ENCODE results near the gene CREB3L2.
"Not testable (repeated sequence)": the region's sequence is repeated elsewhere in the genome, so short reads cannot be mapped to it uniquely, and the experiment has no call there.

Gene CREB3L2

DNA sequence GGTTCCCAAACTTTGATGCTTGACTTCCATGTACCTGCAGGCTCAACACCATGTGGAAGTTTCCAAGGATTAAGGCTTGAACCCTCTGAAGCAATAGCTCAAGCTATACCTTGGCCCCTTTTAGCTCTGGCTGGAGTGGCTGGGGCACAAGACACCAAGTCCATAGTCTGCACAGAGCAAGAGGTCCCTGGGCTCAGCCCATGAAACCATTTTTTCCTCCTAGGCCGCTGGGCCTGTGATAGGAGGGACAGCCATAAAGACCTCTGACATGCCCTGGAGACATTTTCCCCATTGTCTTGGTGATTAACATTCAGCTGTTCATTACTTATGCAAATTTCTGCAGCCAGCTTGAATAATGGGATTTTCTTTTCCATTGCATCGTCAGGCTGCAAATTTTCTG lies 169.5 kb downstream of the CREB3L2 start:
- DNase-seq = no peak

DNA sequence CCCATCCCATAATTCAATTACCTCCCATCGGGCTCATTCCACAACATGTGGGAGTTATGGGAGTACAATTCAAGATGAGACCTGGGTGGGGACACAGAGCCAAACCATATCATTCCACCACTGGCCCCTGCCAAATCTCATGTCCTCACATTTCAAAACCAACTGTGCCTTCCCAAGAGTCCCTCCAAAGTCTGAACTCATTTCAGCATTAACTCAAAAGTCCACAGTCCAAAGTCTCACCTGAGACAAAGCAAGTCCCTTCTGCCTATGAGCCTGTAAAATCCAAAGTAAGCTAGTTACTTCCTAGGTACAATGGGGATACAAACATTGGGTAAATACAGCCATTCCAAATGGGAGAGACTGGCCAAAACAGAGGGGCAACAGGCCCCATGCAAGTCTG lies 170.3 kb downstream of the CREB3L2 start:
- DNase-seq = not testable (repeated sequence)

DNA sequence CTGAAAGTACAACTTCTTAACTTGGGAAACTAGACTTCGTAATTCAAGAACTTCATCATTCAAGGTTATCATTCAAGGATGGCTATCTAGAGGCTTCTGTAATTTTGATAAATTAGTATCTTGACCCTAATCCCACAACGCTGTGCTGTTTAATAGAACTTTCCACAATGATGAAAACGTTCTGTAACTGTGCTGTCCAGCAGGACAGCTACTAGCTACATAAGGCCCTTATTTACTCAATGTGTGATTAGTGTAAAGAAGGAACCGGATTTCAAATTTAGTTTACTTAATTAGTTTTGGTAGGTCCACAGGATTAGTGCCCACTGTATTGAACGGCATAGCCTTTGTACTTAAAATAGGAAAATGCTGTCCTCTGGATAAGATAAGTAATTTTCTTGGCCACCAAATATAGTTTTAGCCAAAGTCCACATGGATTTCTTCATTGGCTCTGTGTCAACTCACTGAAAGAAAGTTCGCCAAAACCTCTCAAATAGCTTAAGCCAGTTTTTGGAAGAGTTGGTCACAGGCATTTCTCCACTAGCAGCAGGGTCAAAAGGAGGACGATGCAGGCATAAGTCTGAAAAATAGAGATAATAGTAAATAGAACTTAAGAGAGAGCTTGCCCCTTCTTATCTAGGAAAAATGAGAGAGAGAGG lies 172.4 kb downstream of the CREB3L2 start:
- DNase-seq = no peak

DNA sequence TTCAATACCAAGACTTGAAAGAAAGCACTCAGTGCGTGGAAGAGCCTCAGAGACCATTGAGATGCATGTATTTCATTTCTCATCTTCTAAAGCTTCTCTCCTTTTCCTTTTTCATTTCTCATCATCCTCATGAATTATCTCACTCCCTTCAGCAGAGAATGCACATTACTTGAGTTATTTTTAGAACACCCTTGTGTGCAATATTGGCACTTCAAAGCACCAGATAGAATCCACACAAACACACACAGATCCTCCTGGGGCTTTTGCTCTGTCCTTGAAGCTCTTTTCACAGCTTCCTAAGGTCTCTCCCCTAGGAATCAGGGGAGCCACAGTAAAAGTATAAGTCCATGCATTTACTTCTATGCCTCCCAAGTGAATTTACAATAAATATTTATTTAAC lies 173.4 kb downstream of the CREB3L2 start:
- DNase-seq = no peak

DNA sequence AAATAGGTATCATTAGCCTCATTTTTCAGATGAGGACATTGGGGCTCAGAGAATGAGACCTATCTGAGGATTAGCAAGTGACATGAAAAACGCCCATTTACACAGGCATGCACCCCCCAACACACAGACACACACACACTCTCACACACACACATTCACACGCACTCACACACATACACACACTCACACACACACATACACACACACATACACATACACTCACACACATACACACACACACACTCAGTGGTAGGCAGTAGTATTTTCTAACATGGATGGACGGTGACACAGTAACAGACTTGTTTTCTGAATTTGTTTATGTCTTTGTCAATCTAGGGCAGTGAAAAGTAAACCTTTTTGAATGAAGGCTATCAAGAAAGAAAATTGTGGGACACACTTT lies 176.4 kb downstream of the CREB3L2 start:
- no peak for DNase-seq

Measured in suppressor macrophage treated with lipopolysaccharide for 1 hour (primary cell).